HT-29 (cell line): ENCODE data around the gene USP12. TPM values are rescaled to one million over a fixed set of nuclear protein-coding genes. Genes with fewer than 3 reads are reported as not detected.
"Not testable (repeated sequence)": the region's sequence is repeated elsewhere in the genome, so short reads cannot be mapped to it uniquely, and the experiment has no call there.

Experiments
- DNase-seq: peaks from one replicate; pipeline ENCODE4 v3.0.0-alpha.2; 2015; ENCODE audit warnings: low spot score
- total RNA-seq: library from RNA; depleted of rRNA; stranded (reverse); fragments of >200 nt; shearing (Covaris generic); gene quantifications from 2 replicates; pipeline ENCODE4 v1.2.3, GENCODE V29; 2014

Gene USP12
- total RNA-seq, 1 experiment from 2014 or later, result 19.4 TPM

DNA sequence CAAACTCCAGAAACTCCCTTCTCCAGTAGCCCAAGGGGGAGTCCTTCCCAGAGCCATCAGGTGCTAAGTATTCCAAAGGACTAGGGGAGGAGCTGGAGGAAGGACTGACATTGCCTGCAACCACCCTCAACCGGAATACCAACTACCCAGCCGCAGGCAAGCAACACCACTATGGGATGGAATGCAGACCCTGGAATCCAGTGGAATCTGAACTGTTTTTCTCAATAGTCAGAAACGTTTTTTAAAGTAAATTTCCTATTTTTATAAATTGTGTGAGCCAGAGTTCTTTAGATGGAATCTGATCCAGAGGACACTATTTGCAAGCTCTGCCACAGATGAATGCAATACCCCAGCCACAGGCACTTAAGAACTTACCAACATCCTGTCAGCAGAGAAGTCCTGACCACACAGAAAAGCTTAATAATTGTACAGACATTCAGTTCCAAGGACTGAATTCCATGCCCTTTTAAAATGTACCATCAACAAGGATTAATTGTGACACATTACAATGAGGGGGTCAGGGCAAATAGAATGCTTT, 92.1 kb downstream of the USP12 start:
- DNase-seq, result no peak

DNA sequence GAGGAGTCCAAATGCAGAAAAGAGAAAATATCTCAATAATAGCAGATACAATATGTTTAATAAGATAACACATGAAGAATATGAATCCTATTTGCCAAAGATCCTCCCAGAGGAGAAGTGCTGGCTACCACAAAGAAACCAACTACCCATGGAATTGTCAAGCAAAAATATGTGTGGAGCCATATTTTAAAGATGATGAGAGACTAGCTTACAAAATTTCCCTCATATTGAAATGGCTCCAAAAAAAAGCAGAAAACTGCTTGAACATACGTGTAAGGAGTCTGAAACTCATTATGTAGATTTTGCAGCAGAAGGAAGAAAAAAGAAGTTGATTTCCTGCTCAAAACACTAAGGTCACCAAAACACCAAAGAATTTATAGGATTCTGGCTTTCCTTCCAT, 94.2 kb downstream of the USP12 start:
- DNase-seq, result no peak

DNA sequence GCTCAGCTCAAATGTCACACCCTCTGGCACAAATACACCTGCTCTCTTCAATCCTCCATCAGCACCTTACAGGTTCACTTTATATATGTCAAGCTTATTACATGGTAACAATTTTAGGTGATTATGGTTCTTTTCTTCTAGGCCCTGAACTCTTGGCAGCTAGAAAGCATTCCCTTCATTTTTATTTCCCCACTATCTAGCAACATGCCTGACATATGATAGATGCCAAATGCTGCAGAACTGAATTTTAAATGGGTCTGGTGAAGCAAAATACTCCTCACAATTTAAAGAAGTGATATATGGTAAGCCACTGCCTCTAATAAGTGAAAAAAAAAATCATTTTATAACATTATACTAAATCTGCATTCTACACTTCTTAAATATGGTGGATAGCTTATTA, 95.2 kb downstream of the USP12 start:
- no peak for DNase-seq

DNA sequence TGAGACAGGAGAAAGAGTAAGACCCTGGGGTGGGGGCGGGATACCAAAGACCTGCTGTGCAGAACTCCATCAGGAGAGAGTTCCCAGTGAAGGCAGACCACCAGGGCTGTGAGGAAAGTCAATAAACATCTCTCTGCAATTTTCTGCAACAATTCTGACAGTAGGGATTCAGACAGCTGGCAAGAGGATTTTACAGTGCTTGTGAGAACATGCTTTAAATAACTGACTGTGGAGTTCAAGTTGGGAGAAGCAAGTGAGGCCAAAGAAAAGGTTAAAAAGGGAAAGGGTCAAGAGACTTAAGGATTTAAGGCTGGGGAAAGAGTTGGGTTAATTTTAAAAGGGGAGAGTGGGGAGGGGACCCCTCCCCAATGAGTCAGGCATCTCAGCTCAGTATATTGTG, 98.4 kb downstream of the USP12 start:
- no peak for DNase-seq

DNA sequence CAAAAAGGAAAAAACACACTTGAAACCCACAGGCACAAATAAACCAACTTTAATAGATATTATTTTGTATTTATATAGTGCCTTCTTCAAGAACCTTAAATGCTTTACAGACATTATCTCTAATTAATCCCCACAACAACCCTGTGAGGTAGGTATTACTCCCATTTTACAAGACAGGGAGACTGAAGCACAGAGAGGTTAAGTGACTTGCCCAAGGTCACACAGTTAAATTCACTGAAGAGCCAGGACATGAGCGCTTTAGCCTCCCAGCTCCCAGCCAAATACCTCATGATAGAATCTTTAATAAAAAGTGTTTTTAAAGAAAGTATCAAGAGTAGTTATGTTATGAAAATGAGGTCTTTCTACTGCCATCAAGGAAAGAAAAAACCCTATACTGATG, 105.5 kb downstream of the USP12 start:
- DNase-seq, result not testable (repeated sequence)

DNA sequence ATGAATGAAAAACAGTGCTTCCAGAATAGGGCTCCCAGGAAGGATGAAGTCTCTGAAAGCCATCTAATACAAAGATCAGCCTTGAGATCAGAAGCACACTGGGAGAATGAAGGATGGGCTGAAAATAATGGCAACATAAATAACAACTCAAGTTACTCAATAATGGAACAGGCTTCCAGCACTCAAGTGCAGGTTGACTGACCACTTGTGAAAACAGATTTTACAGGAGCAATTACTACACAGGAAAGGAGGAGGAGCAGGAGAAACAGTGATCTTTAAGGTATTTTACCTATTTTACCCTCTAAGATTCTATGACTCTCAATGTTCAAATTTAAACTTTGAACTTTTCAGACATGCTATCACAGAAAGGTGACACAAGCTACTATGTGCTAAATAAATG, 106.0 kb downstream of the USP12 start:
- DNase-seq, result no peak

DNA sequence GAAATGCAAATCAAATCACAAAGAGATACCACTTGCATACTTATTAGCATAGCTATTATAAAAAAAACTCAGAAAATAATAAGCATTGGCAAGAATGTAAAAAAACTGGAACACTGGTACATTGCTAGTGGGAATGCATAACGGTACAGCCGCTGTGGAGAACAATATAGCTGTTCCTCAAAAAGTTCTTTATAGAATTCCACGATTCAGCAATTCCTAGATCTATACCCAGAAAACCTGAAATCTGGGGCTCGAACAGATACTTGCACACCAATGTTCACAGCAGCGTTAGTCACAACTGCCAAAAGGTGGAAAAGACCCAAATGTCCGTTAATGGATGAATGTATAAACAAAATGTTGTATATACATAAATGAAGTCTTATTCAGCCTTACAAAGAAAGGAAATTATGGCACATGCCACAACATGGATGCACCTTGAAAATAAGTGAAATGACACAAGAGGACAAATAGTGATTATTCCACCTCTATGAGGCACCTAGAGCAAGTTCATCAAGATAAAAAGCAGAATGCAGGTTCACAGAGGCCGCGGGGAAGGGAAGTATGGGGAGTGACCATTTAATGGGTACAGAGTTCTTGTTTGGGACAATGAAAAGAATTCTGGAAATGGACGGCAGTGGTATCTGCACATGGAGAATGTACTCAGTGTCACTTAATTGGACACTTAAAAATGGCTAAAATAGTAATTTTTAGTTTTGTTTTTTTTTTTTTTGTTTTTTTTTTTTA, 107.2 kb downstream of the USP12 start:
- DNase-seq, result no peak

DNA sequence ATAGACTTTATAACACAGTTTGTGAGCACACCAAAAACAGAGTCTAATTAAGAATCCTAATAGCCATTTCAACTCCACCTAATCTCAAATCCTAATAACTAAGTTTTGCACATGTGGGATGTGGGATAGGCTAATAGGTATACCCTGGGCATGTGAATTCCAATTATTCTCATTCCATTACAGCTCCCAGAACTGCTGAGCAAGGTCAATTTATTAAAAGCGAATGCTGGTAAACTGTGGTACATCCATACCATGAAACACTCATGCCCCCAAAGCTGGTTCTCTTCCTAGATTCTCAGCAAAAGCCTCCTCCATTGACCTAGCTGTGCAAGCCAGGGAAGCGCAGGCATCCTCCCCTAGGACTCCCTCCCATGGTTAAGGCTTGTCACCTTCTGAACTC, 113.8 kb downstream of the USP12 start:
- DNase-seq, result no peak

DNA sequence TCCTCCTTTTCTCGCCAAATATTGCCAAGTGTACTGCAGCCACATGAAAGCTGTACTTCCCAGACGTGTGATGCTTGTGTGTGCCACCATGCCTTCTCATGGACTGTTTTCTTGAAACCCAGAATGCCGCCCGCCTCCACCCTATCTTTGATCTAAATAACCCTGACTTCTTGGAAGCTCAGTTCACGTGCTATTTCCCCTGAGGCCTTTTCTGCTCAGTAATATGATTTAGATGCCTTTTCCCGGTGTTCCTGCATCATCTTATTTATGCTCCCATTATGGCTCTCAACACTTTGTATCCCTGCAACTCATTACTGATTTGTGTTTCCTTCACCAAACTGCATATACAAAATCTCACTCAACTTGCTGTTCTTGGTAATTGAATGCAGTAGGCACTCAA, 116.1 kb downstream of the USP12 start:
- DNase-seq, result no peak

DNA sequence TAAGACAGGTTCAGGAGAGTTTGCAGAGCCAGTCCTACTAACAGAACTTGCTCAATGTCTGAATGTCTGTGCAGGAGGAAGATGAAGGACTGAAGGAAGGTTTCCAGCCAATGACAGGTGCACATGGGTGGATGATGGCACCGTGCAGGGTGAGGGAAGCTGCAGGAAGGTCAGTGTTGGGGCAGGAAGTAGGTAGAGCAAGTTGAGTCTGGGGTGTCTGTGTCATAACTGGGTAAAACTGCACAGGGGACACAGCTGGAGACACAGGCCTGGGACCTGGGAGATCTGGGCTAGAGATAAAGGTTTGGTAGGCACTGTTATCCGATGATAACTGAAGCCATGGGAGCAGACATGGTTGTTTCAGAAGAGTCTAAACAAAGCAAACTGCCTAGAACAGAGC, 116.9 kb downstream of the USP12 start:
- no peak for DNase-seq

DNA sequence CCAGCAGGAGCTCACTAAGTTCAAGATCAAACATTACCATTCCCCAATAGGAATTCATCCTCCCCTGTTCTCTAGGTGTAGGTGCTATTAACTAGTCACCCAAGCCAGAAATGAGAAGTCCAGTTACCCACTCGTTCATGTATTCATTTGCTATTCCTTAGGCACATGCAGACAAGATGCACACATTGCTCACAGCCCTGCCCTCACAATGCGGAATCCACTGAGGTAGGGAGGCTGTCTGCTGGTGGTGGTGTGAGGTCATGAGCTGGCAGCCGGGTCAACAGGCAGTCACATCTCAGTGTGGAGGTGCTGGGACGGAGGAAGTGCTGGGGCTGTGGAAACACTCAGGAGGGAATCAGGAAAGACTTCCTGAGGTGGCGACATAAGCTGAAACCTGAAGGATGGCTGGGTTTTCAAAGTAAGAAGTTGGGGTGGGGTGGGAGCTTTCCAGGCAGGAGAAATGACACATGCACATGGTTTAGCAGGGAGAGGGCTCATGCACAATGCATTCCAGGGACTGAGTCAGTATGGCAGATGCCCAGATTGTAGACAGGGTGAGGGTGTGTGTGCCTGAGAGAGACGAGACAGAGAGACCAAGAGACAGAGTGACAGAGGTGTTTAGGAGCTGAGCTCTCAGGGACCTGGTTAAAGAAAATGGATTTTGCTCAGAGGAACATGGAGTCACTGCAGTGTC, 117.6 kb downstream of the USP12 start:
- DNase-seq, result no peak

DNA sequence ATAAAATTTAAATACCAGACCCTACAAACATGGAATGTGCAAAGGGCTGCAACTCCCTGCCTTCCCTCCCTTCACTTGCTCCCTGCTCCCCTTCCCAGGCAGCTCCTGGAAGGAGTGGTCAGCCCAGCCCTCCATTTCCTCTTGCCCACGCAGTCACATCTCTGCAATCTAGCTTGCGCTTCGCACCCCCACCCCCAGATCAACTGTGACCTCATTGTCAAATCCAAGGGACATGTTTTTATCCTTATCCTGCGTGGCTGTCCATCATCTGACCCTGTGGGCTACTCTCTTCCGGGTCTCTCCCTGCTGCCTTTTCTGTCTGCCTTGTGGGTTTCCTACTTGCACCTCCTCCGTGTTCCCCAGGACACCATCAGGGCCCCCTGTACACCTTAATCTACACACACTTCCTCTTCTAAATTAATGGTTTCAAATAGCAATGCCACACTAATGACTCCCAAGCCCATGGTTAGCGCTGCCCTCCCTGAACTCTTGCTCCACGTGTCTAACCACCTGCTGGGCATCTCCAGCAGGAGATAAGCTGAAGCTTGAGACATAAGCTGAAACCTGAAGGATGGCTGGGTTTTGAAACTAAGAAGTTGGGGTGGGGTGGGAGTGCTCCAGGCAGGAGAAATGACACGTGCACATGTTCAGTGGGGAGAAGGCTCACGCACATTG, 118.3 kb downstream of the USP12 start:
- DNase-seq, result no peak

DNA sequence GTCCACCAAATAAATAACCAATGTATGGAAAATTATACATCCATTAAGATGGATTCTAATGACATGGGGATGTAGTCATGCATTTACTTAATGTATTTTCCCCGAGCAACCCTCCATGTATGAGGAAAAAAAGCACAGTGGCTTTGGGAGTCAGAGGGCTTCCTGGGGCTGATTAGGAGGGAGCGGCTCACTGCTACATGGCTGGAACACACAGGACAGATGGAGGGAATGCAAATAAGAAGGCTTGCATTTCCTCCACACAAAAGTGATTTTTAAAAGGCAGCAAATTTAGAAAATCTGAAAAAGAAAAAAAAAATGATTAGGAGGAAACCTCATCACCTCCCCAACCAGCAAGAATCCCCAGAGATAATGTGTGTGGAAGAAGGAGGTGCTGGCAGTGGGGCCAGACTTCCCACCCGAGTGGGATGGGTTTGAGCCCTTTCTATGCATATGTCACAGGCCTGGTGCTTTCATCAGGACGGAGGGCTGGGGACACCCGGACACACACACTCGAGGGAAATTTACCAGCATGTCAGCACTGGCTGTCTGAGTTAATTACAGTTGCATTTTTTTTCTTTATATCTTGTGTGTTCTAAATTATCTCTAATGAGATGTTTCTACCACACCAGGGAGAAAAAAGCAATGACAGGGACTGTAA, 118.9 kb downstream of the USP12 start:
- DNase-seq, result no peak

DNA sequence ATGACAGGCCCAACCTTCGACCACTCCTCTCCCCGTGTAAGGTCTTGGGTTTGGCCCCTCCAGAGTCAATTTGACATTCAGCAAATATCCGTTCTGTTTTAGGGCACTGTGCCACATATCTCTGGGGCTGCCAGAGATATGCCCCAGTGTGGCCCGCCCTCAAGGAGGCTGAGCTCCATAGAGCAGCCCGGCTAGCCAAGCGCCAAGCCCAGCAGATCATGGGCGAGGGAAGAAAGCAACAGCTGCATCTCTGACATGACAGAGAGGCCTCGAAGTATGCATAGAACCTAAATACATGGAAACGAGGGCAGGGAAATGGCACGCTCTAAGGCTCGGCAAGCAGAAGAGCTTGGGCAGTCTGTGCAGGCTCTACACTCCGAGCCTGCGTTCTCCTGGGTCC, 124.5 kb downstream of the USP12 start:
- DNase-seq, result no peak

DNA sequence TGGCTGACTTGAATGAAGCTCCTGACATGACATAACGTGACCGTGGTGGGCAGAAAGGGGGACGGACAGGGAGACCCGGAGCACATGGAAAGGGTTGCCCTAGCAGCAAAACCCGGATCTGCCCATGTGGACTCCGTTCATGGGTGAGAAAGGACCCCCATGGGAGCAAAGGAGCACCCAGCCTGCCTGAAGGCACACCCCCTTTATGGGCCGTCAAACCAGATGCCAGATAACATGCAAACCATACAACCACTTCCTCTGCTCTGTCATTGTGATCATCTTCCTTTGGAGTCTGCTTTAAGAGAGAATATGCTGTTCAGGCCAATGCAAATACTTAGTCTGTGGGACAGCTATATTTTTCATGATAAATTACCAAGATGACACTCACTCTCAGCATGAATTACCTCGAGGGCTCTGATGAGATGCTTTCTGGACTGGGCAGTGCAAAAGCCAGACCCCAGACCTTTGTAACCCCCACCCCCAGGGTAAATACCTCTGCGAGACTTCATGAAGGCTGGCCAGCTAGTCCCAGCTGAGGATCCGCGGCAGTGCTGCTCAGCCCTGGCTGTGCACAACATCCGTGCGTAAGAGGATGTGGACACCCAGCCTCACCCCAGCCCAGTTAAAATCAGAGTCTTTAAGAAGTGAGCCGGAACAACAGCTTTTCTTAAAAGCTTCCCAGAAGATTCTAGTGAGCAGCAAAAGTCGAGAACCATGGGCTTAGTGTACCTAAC, 126.6 kb downstream of the USP12 start:
- no peak for DNase-seq

DNA sequence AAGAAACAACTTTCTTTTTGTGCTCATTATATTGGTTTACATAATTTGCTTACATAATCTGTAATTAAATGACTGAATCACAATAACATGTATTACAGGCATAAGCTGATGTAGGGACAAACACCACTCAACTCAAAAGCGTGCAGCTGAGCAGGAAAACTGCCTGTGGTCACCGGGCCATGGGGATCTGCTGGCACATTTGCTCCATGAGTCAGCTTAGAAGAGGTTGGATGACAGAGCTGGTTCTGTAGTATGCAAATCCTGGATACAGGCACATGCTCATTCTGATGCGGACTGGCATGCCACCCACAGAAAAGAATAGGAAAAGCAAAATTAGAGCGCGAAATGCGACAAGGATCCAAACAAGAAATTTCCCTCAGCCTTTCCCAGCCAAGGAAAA, 128.6 kb downstream of the USP12 start:
- peak; percentile 94 for DNase-seq

DNA sequence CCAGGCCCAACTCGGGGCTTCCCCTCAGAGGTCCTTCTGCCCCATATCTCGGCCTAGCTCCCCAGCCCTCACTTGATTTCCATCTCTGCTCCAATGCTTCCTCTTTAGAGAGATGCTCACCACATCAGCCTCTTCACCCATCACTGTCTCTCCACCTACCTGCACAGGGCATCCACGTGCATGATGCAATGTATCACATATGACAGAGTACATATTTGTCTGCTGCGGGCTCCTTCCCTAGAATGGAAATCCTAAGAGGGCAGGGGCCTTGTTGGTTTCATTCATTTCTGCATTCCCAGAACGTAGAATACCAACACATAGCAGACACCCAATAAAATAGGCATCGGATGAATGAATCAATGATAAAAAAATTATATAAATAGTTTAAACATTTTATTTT, 130.3 kb downstream of the USP12 start:
- DNase-seq, result no peak

DNA sequence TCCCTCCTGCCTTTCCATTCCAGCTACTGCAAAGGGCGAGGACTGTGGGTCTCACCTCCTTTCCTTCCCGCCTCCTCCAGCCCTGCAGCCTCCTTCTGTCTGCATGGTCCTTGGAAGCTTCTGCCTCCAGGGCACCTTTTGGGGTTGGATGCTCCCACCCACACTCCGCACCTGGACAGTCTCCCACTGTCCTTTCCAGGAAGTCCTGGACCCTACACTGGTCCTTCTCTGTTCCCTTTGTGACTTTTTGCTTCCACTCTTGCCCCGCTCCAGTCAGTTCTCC, 130.8 kb downstream of the USP12 start:
- no peak for DNase-seq

DNA sequence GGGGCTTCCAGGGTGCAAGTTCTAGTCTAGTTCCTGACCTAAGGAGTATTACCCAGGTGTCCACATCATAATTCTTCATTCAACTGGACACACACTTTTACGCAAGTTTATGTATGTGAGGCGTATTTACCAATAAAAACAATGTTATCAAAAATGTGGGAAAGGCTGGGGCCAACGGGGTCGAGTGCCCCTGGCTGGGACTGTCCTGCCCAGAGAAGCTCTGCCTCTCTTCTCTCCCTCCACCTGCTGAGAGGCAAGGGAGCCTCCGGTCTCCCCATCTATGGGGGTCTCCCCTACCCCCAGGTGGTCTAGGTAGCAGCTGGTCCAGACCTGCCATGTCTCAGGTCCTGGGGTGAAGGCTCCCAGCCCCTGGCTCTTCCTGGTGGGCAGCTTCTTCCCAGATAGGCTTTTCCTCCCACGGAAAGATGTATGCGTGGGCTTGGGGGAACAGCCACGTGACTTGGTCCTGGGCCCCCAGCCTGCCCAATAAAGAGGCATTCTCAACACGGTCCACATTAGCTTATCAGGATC, 132.4 kb downstream of the USP12 start:
- no peak for DNase-seq

DNA sequence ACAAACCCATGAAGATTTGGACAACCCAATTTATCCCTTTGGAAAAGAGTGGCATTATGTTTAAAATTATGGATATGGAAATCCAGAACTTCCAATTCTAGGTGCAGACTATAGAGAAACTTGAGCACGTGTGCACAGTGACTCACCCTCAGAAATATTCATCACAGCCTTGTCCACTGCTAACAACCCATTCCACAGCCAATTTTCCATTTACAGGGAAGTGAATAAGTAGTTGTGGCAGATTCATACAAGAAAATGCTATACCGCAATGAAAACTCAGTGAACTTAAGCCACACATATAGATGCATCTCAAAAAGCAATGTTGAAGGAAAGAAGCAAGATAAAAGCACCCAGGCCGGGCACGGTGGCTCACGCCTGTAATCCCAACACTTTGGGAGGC, 133.3 kb downstream of the USP12 start:
- DNase-seq, result peak; percentile 44

DNA sequence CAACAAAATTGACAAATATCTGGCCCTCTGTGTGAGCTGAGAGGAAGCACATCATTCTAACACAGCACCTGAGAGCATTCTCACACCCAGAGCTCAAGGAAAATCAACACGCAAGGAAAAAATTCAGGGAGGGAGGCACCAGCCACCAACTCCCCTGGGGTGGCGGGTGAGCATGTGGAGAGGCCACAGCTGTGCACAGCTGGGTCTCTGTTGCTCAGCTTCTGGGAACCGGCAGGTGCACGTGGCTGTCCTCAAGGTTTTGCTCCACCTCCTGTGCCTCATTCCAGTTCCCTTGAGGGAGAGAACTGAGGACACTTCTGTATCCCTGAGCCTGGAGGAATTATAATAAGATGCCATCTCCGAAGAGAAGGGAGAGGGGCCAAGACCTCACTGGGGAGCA, 134.0 kb downstream of the USP12 start:
- no peak for DNase-seq
